Loucy (cell line): Measurements from ENCODE around the gene NSD1.

ENCODE experiments used
- H2AFZ ChIP-seq: fragments of 200-600 bp; sonication (generic); 2 replicates; pipeline ENCODE4 v1.6.0; 2016; ENCODE audit warnings: antibody characterized with exemption, mild to moderate bottlenecking, low read length, moderate library complexity
- H3F3A ChIP-seq: fragments of 200-600 bp; 2 replicates; pipeline ENCODE4 v1.6.0; 2016; ENCODE audit warnings: antibody characterized with exemption, low read depth, mild to moderate bottlenecking
- H3K27me3 ChIP-seq: fragments of 200-600 bp; sonication (generic); 2 replicates; pipeline ENCODE4 v1.6.1; 2014; ENCODE audit warnings: low read length, mild to moderate bottlenecking; ENCODE audit not compliant: insufficient read depth, poor library complexity, severe bottlenecking
- H3K36me3 ChIP-seq: fragments of 200-600 bp; sonication (generic); 2 replicates; pipeline ENCODE4 v1.6.1; 2016; ENCODE audit warnings: low read length; ENCODE audit not compliant: insufficient read depth
- H3K4me1 ChIP-seq: fragments of 200-600 bp; sonication (generic); 2 replicates; pipeline ENCODE4 v1.5.1; 2014; ENCODE audit warnings: low read length, mild to moderate bottlenecking; ENCODE audit not compliant: insufficient read depth, poor library complexity, severe bottlenecking
- H3K4me2 ChIP-seq: fragments of 200-600 bp; sonication (generic); 2 replicates; pipeline ENCODE4 v1.6.0; 2014; ENCODE audit warnings: antibody characterized with exemption, low read length, low read depth, mild to moderate bottlenecking; ENCODE audit not compliant: poor library complexity, severe bottlenecking
- H3K4me3 ChIP-seq: fragments of 200-600 bp; sonication (generic); 2 replicates; pipeline ENCODE4 v1.5.1; 2014; ENCODE audit warnings: low read length, mild to moderate bottlenecking, mixed read lengths; ENCODE audit not compliant: poor library complexity, severe bottlenecking
- H3K79me2 ChIP-seq: fragments of 200-600 bp; sonication (generic); 2 replicates; pipeline ENCODE4 v1.6.1; 2014; ENCODE audit warnings: low read length; ENCODE audit not compliant: insufficient read depth
- H3K9ac ChIP-seq: fragments of 200-600 bp; sonication (generic); 2 replicates; pipeline ENCODE4 v1.6.0; 2014; ENCODE audit warnings: mild to moderate bottlenecking, low read depth, low read length, moderate library complexity; ENCODE audit not compliant: poor library complexity, severe bottlenecking
- H3K9me2 ChIP-seq: fragments of 200-600 bp; sonication (generic); replicated peaks from 2 replicates; pipeline ENCODE4 v1.6.1; 2016; ENCODE audit warnings: low read depth, low read length, mixed read lengths
- H3K9me3 ChIP-seq: fragments of 200-600 bp; sonication (generic); 2 replicates; pipeline ENCODE4 v1.6.1; 2014; ENCODE audit warnings: mild to moderate bottlenecking, antibody characterized with exemption, low read length, low read depth; ENCODE audit not compliant: insufficient read depth
- H4K20me1 ChIP-seq: fragments of 200-600 bp; sonication (generic); 2 replicates; pipeline ENCODE4 v1.6.0; 2014; ENCODE audit warnings: antibody characterized with exemption, low read length, mild to moderate bottlenecking; ENCODE audit not compliant: insufficient read depth, poor library complexity, severe bottlenecking
- CTCF ChIP-seq: fragments of 200-600 bp; sonication (generic); conservative IDR thresholded peaks from 2 replicates; pipeline ENCODE4 v1.5.1; 2014; ENCODE audit warnings: mild to moderate bottlenecking, antibody characterized with exemption, low read length
- EZH2phosphoT487 ChIP-seq: fragments of 200-600 bp; IDR thresholded peaks from 2 replicates; pipeline ENCODE4 v1.6.1; 2018; ENCODE audit warnings: antibody characterized with exemption, mild to moderate bottlenecking, moderate library complexity, borderline replicate concordance

The NSD1 gene

GRCh38 chr5:177349762-177350161 is 216.2 kb downstream of the NSD1 start:
- Histone ChIP-seq H3K4me3 (peak overlapping the region; percentile 92), H3K36me3 (no peaks in the 10 kb centered on the region)
- TF ChIP-seq EZH2phosphoT487 (no peak), CTCF (no peak)

More at GRCh38 chr5:177349762-177350161, 216.2 kb downstream of the NSD1 start:
- peak overlapping the region; percentile 97 for H3K4me2 ChIP-seq
- peaks cover 24% of the 10 kb centered on the region for H3K4me1 ChIP-seq
- peaks cover 8% of the 10 kb centered on the region for H4K20me1 ChIP-seq
- H3K9me2 ChIP-seq: no peaks in the 10 kb centered on the region
- H3K9ac ChIP-seq: peak overlapping the region; percentile 84
- H3F3A ChIP-seq: no peaks in the 10 kb centered on the region
- H3K27me3 ChIP-seq: no peaks in the 10 kb centered on the region
- H2AFZ ChIP-seq: no peak overlapping the region
- no peaks in the 10 kb centered on the region for H3K9me3 ChIP-seq
- peaks cover 60% of the 10 kb centered on the region for H3K79me2 ChIP-seq
